Fibroblast of lung (primary cell): ENCODE results near the gene C1QTNF12. TPM values are rescaled to one million over a fixed set of nuclear protein-coding genes. Genes with fewer than 3 reads are reported as not detected.

Experiments used
- DNase-seq, 2 donors: peaks; one replicate each; pipeline versions ENCODE4 v3.0.0 to v3.0.0-alpha.2; 2010; ENCODE audit warnings: low read depth in 2 of 2
- H2AFZ ChIP-seq: 2 replicates; pipeline ENCODE4 v1.5.1; 2012; ENCODE audit warnings: low read length, control low read depth, inconsistent platforms
- H3K27ac ChIP-seq: 2 replicates; pipeline ENCODE4 v1.5.1; 2011; ENCODE audit warnings: low read length, control low read depth; ENCODE audit not compliant: insufficient read depth
- H3K27me3 ChIP-seq: 2 replicates; pipeline ENCODE4 v1.5.1; 2011; ENCODE audit warnings: mild to moderate bottlenecking, low read length; ENCODE audit not compliant: control insufficient read depth, insufficient read depth
- H3K36me3 ChIP-seq: 2 replicates; pipeline ENCODE4 v1.5.1; 2011; ENCODE audit warnings: low read length; ENCODE audit not compliant: control insufficient read depth, insufficient read depth
- H3K4me1 ChIP-seq: 2 replicates; pipeline ENCODE4 v1.5.1; 2011; ENCODE audit warnings: low read length; ENCODE audit not compliant: control insufficient read depth, insufficient read depth; ENCODE audit errors: extremely low read depth
- H3K4me2 ChIP-seq: 2 replicates; pipeline ENCODE4 v1.5.1; 2011; ENCODE audit warnings: low read length, control low read depth; ENCODE audit not compliant: insufficient read depth; ENCODE audit errors: extremely low read depth
- H3K4me3 ChIP-seq, 4 experiments: fragments of 200-600 bp in 1 of 4; sonication (generic) in 1 of 4; replicated peaks in 1 of 4; 2 replicates each; pipeline ENCODE4 v1.5.1; 2011 to 2016; ENCODE audit warnings: low read length in 4 of 4, low read depth in 3 of 4, mild to moderate bottlenecking in 3 of 4, control low read depth in 2 of 4, inconsistent platforms in 1 of 4, mixed read lengths in 1 of 4; ENCODE audit not compliant: insufficient read depth in 1 of 4; ENCODE audit errors: control extremely low read depth in 1 of 4
- H3K79me2 ChIP-seq: 2 replicates; pipeline ENCODE4 v1.5.1; 2012; ENCODE audit warnings: mild to moderate bottlenecking, low read length, inconsistent platforms; ENCODE audit not compliant: control insufficient read depth, insufficient read depth
- H3K9ac ChIP-seq: 2 replicates; pipeline ENCODE4 v1.5.1; 2011; ENCODE audit warnings: mild to moderate bottlenecking, low read length, control low read depth; ENCODE audit not compliant: insufficient read depth
- H3K9me3 ChIP-seq: 2 replicates; pipeline ENCODE4 v1.5.1; 2012; ENCODE audit warnings: low read depth, low read length; ENCODE audit not compliant: control insufficient read depth, insufficient read depth
- H4K20me1 ChIP-seq: 2 replicates; pipeline ENCODE4 v1.5.1; 2011; ENCODE audit warnings: low read length; ENCODE audit not compliant: control insufficient read depth, insufficient read depth; ENCODE audit errors: extremely low read depth
- CTCF ChIP-seq, 2 donors: IDR thresholded peaks in 1 of 2; conservative IDR thresholded peaks in 1 of 2; 1 replicate in 1 of 2; 2 replicates in 1 of 2; pipeline ENCODE4 v1.5.1; 2011 to 2012; ENCODE audit warnings: low read length in 2 of 2, control low read depth in 1 of 2, inconsistent platforms in 1 of 2, low read depth in 1 of 2, mild to moderate bottlenecking in 1 of 2
- EZH2 ChIP-seq: IDR thresholded peaks from 2 replicates; pipeline ENCODE4 v1.5.1; 2012; ENCODE audit warnings: low read length, control low read depth, mild to moderate bottlenecking; ENCODE audit errors: missing control alignments
- polyA plus RNA-seq, 2 donors: library from polyadenylated mRNA; depleted of rRNA in 1 of 2; stranded (reverse) in 1 of 2; unstranded in 1 of 2; fragments of >200 nt; gene quantifications; 2 replicates each; pipeline ENCODE4 v1.2.1, GENCODE V29; 2011 to 2012; ENCODE audit warnings: missing spikeins in 1 of 2
- total RNA-seq: library from RNA; depleted of rRNA; stranded (reverse); fragments of >200 nt; gene quantifications from 2 replicates; pipeline ENCODE4 v1.2.1, GENCODE V29; 2014

Gene C1QTNF12
- total and polyA plus RNA-seq, 2 donors (not counting 1 experiment from before 2014, with no cell fraction given), result 0.27 to 4.1 TPM

GRCh38 chr1:1283821-1284220 lies 37.3 kb upstream of the C1QTNF12 start:
- no peak overlapping the region for H3K9ac ChIP-seq
- H3K36me3 ChIP-seq, result no peaks in the 10 kb centered on the region
- no peak overlapping the region for H3K27ac ChIP-seq
- no peaks in the 10 kb centered on the region for H3K79me2 ChIP-seq
- H3K4me3 ChIP-seq, result no peak overlapping the region
- no peaks in the 10 kb centered on the region for H3K9me3 ChIP-seq
- no peaks in the 10 kb centered on the region for H3K27me3 ChIP-seq
- no peaks in the 10 kb centered on the region for H4K20me1 ChIP-seq
- no peak for DNase-seq
- no peak overlapping the region for H2AFZ ChIP-seq
- no peak overlapping the region for H3K4me2 ChIP-seq
- TF ChIP-seq EZH2, result no peak
- no peak for TF ChIP-seq CTCF (conservative IDR thresholded peaks at IDR 0.05 in 1 of 2, IDR thresholded peaks at IDR 0.05 in 1 of 2; ENCODE audit: low read depth in 1 of 2, low read length in 2 of 2)
- peaks cover 2% of the 10 kb centered on the region for H3K4me1 ChIP-seq

GRCh38 chr1:1282998-1283397 lies 36.5 kb upstream of the C1QTNF12 start:
- TF ChIP-seq EZH2, result no peak
- TF ChIP-seq CTCF (conservative IDR thresholded peaks at IDR 0.05 in 1 of 2, IDR thresholded peaks at IDR 0.05 in 1 of 2; ENCODE audit: low read depth in 1 of 2, low read length in 2 of 2), result no peak
- peak in 1 of 2 donors; percentile 77 for DNase-seq
- H3K9me3 ChIP-seq, result no peaks in the 10 kb centered on the region
- no peak overlapping the region for H3K4me3 ChIP-seq
- no peaks in the 10 kb centered on the region for H3K79me2 ChIP-seq
- H3K27me3 ChIP-seq, result no peaks in the 10 kb centered on the region
- H3K36me3 ChIP-seq, result no peaks in the 10 kb centered on the region
- H3K9ac ChIP-seq, result no peak overlapping the region
- H3K27ac ChIP-seq, result no peak overlapping the region
- H2AFZ ChIP-seq, result no peak overlapping the region
- H3K4me1 ChIP-seq, result peaks cover 2% of the 10 kb centered on the region
- no peak overlapping the region for H3K4me2 ChIP-seq
- no peaks in the 10 kb centered on the region for H4K20me1 ChIP-seq

- Histone ChIP-seq H2AFZ (no peak overlapping the region), H3K27ac (no peak overlapping the region), H3K9me3 (no peaks in the 10 kb centered on the region), H3K4me2 (no peak overlapping the region), H3K36me3 (no peaks in the 10 kb centered on the region), H3K27me3 (no peaks in the 10 kb centered on the region), H3K79me2 (no peaks in the 10 kb centered on the region), H4K20me1 (no peaks in the 10 kb centered on the region), H3K9ac (no peak overlapping the region), H3K4me1 (peaks cover 2% of the 10 kb centered on the region), H3K4me3 (no peak overlapping the region)
- TF ChIP-seq CTCF (conservative IDR thresholded peaks at IDR 0.05 in 1 of 2, IDR thresholded peaks at IDR 0.05 in 1 of 2; ENCODE audit: low read depth in 1 of 2, low read length in 2 of 2) (no peak), EZH2 (no peak)
- DNase-seq, result peak in 1 of 2 donors; percentile 69
Measured at GRCh38 chr1:1281533-1282321, 35.2 kb upstream of the C1QTNF12 start.
